HFF-Myc (cell line): Measurements from ENCODE around the gene DGKG.

ENCODE experiments used
- DNase-seq: peaks from one replicate; pipeline ENCODE4 v3.0.0-alpha.2; 2011; ENCODE audit warnings: low read depth; ENCODE audit errors: extremely low read depth
- H3K4me3 ChIP-seq: replicated peaks from 2 replicates; pipeline ENCODE4 v1.5.1; 2011; ENCODE audit warnings: low read depth, mild to moderate bottlenecking, control low read depth, low read length
- CTCF ChIP-seq: IDR thresholded peaks from 2 replicates; pipeline ENCODE4 v1.5.1; 2012; ENCODE audit warnings: mild to moderate bottlenecking, low read depth, low read length, control low read depth; ENCODE audit errors: missing control alignments

DGKG gene

DNA sequence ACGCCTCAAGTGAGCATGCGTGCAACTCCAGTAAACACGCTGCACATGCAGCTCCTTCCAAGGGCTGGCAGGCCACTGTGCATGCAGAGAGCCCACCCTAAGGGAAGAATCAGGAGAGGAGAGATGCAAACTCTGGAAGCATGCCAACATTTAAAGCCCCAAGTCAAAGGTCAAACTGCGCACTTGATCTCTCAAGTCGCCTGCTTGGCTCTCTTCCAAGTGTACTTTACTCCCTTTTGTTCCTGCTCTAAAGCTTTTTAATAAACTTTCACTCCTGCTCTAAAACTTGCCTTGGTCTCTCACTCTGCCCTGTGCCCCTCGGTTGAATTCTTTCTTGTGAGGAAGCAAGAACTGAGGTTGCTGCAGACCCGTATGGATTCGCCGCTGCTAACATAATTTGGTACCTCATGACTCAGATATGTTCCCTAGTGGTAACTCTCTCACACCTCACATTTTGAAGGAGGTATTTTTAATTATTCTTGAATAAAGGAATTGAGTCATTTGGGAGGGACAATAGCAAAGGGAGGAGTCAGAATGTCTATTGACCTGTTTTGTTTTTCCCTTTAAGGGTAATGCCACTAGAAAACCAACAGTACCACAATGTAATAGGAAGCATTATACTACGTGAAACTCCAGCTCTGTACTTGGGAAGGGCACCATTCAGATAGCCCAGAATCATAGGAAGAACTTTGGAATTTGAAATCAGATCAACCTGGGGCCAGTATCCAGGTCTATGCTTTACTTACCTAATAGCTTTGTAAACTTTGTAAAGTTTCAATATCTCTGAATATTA, 19.6 kb upstream of the DGKG start:
- no peak for TF ChIP-seq CTCF
- no peak for DNase-seq
- H3K4me3 ChIP-seq: no peak overlapping the region

- no peak for DNase-seq
- H3K4me3 ChIP-seq: no peak overlapping the region
- no peak for TF ChIP-seq CTCF
Observed at GRCh38 chr3:186380622-186381380, 18.8 kb upstream of the DGKG start.

- H3K4me3 ChIP-seq: no peak overlapping the region
- no peak for TF ChIP-seq CTCF
- no peak for DNase-seq
Observed at GRCh38 chr3:186375443-186375842, 13.4 kb upstream of the DGKG start.

- no peak overlapping the region for H3K4me3 ChIP-seq
- no peak for DNase-seq
- TF ChIP-seq CTCF: no peak
Observed at GRCh38 chr3:186374376-186374775, 12.3 kb upstream of the DGKG start.

GRCh38 chr3:186369217-186369616, 7.2 kb upstream of the DGKG start:
- TF ChIP-seq CTCF: no peak
- DNase-seq: no peak
- H3K4me3 ChIP-seq: no peak overlapping the region

DNA sequence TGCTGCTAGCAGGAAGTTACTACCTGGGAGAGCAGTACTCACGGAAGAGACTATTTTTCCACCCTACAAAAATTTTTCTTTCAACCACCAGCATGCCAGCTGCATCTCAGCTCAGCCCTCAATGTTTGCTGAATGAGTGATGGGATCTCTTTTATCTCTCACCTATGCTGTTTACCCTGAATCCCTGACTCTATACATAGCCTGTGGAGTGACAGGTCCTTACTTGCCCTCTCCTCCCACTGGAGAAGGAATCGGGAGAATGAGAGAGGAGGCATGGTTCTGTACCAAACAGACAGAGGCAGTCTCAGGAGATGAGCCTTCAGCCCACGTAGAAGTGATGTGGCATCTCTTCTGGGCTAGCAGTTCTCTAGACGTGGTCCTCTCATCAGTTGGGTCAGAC, 6.7 kb upstream of the DGKG start:
- TF ChIP-seq CTCF: no peak
- no peak overlapping the region for H3K4me3 ChIP-seq
- no peak for DNase-seq
